Kidney epithelial cell (primary cell): ENCODE data around the gene ANKS1A. TPM values are rescaled to one million over a fixed set of nuclear protein-coding genes. Genes with fewer than 3 reads are reported as not detected.

Experiments used
- DNase-seq: peaks from one replicate; pipeline ENCODE4 v3.0.0-alpha.2; 2010; ENCODE audit warnings: low read depth
- H3K27me3 ChIP-seq: 2 replicates; pipeline ENCODE4 v1.6.0; 2011; ENCODE audit warnings: low read length; ENCODE audit not compliant: control insufficient read depth, insufficient read depth
- H3K36me3 ChIP-seq: 2 replicates; pipeline ENCODE4 v1.5.1; 2011; ENCODE audit warnings: low read length; ENCODE audit not compliant: control insufficient read depth, insufficient read depth
- H3K4me3 ChIP-seq: 2 replicates; pipeline ENCODE4 v1.5.1; 2011; ENCODE audit warnings: low read depth, mild to moderate bottlenecking, control low read depth, low read length
- CTCF ChIP-seq: IDR thresholded peaks from 2 replicates; pipeline ENCODE4 v1.5.1; 2011; ENCODE audit warnings: mild to moderate bottlenecking, moderate library complexity, low read length, control low read depth, inconsistent platforms; ENCODE audit not compliant: insufficient read depth, poor library complexity, severe bottlenecking
- total RNA-seq: library from RNA; depleted of rRNA; stranded (reverse); fragments of >200 nt; gene quantifications from 2 replicates; pipeline ENCODE4 v1.2.3, GENCODE V29; 2015

ANKS1A gene
- total RNA-seq, 1 donor from 2014 or later = 20.2 TPM

DNA sequence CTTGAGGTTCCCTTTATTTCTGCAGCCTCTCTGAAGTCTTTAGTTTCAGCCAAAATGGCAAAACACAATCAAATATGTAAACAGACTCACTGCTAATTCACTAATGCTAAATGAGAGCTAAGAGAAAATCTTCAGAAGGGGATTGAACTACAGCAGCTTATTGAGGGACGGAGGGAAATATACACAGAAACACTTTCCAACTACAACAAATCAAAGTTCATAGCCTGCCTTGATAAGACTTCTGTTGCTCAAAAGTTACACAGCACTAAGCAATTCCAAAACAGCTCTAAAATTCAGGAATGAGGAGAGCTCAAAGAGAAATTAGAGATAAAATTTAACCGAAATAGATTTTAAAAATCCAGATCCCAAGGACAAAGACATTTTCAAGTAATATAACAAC is 250.4 kb downstream of the ANKS1A start:
- no peak for DNase-seq
- Histone ChIP-seq H3K27me3 (peaks cover 2% of the 10 kb centered on the region), H3K4me3 (no peak overlapping the region), H3K36me3 (no peaks in the 10 kb centered on the region)
- no peak for TF ChIP-seq CTCF

DNA sequence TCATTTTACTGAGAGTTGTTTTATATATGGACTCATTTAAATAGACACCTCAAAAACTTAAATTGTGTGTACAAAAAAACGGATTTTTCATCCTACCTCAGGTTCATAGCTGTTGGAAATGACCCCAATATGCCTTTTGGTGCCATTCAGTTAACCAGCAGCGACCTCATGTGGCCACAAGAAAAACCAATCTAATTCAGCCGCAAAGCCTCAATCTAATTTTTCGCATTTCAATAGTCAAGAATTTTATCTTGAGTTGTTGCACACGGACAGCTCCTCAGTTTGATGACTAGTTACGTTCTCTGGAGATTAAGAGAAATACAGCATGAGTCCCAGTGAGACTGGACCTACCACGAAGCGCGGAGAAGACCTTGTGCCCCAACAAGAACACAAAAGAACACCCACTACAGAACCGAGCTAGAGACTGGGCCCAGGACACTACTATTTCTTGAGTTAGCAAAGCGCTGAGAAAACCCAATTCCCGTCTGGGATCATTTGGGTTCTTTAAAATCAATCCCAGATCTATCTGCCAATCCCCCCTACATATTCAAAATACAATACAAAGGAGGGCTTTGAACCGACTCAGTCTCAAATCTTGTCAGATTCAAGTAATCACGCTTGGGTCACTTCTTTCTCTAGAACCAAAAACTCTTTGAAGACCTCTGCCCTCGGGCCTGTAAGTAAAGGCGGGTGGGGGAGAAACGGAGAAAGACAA is 251.0 kb downstream of the ANKS1A start:
- Histone ChIP-seq H3K36me3 (no peaks in the 10 kb centered on the region), H3K4me3 (no peak overlapping the region), H3K27me3 (peaks cover 2% of the 10 kb centered on the region)
- peak; percentile 70 for TF ChIP-seq CTCF
- DNase-seq = no peak

- H3K27me3 ChIP-seq = peaks cover 2% of the 10 kb centered on the region
- no peak for TF ChIP-seq CTCF
- no peak overlapping the region for H3K4me3 ChIP-seq
- H3K36me3 ChIP-seq = no peaks in the 10 kb centered on the region
- DNase-seq = no peak
Measured at GRCh38 chr6:35140639-35141006, 251.6 kb downstream of the ANKS1A start.

Other genes starting within 250 kb of the ANKS1A start
- gene ILRUN, start 192.5 kb upstream of the ANKS1A start, total RNA-seq = 37.9 and 39.8 TPM in 2 replicates
- 128 and 150 TPM in 2 replicates for gene SNRPC, start 131.8 kb upstream of the ANKS1A start, total RNA-seq
- 17.0 and 19.2 TPM in 2 replicates for gene BLTP3A, start 97.2 kb upstream of the ANKS1A start, total RNA-seq
- 22.5 and 27.5 TPM in 2 replicates for gene TAF11, start 1.2 kb upstream of the ANKS1A start, total RNA-seq